Ovary (tissue), 3 donors: ENCODE results near the gene RAB31.

Experiments
- CTCF ChIP-seq, 3 donors: fragments of 450-650 bp in 2 of 3; fragments of 200-600 bp in 1 of 3; IDR thresholded peaks; one replicate each; pipeline versions ENCODE4 v1.5.1 to v1.8.0; 2016 to 2022; ENCODE audit warnings: antibody characterized with exemption in 3 of 3, mild to moderate bottlenecking in 1 of 3
- EP300 ChIP-seq: sonication (generic); formaldehyde crosslinking; IDR thresholded peaks from one replicate; pipeline ENCODE4 v1.6.1; 2017; ENCODE audit warnings: antibody characterized with exemption
- donor health status: DM: no; HTN: no; CAD: no.

DNA sequence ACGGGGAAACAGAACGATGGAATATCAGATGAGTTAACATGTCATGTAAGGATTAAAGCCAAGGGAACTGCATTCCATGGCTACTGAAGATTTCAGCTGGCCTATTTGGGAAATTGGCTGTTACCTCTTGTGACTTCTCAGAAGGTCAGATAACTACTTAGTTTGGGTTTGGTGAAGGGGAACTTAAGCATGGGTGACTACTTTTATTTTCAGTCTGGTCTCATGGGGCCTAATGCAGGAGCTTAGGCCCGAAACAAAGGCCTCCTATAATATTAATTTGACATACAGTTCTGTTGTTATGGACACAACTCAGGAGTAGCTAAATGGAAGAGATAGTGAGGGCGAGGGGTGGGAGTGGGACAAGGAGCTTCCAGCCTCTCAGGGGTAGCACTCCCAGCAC, 133.7 kb downstream of the RAB31 start:
- TF ChIP-seq EP300 = no peak
- no peak for TF ChIP-seq CTCF (IDR thresholded peaks at IDR 0.05)
